GM12874 (cell line): ENCODE data around the gene TIGD1.

Experiments
- TF ChIP-seq, protein P1 (sequence below): IDR thresholded peaks from 2 replicates; pipeline ENCODE4 v1.5.1; 2011; ENCODE audit warnings: low read depth, mild to moderate bottlenecking, control low read depth, low read length, moderate library complexity; ENCODE audit not compliant: insufficient read depth

TIGD1 gene

DNA sequence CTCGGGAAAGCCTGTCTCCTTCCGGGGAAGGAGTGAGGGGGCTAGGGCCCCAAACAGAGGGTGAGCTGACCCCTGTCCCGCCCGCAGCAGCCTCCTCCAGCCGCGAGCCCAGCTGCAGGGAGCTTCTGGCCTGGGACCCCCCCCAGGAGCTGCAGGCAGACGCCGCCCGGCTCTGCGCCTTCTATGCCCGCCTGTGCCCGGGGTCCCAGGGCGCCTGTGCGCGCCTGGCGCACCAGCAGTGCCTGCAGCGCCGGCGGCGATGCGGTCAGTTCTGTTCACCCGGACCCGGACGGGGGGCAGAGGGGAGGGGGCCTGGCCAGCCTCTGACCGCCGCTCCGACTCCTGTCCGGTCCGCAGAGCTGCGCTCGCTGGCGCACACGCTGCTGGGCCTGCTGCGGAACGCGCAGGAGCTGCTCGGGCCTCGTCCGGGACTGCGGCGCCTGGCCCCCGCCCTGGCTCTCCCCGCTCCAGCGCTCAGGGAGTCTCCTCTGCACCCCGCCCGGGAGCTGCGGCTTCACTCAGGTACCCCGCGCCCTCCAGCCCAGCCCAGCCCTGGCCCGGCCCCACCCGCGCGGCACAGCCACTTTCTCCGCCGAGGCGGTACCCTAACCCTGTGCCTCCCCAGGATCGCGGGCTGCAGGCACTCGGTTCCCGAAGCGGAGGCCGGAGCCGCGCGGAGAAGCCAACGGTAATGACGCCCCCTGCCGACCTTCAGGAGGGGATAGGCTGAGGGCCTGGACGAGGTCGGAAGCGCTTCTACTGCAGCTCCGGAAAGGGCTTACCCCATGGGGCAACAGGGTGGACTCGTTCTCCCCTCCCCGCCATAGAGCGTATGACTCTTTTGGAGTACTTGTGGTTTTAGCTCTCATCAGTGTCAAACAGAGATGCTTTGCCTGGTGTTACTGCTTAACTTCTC is 26.4 kb downstream of the TIGD1 start:
- TF ChIP-seq, protein P1, sequence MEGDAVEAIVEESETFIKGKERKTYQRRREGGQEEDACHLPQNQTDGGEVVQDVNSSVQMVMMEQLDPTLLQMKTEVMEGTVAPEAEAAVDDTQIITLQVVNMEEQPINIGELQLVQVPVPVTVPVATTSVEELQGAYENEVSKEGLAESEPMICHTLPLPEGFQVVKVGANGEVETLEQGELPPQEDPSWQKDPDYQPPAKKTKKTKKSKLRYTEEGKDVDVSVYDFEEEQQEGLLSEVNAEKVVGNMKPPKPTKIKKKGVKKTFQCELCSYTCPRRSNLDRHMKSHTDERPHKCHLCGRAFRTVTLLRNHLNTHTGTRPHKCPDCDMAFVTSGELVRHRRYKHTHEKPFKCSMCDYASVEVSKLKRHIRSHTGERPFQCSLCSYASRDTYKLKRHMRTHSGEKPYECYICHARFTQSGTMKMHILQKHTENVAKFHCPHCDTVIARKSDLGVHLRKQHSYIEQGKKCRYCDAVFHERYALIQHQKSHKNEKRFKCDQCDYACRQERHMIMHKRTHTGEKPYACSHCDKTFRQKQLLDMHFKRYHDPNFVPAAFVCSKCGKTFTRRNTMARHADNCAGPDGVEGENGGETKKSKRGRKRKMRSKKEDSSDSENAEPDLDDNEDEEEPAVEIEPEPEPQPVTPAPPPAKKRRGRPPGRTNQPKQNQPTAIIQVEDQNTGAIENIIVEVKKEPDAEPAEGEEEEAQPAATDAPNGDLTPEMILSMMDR = 0 out of 2 replicates have a peak, but pooled peaks have one; percentile 14

DNA sequence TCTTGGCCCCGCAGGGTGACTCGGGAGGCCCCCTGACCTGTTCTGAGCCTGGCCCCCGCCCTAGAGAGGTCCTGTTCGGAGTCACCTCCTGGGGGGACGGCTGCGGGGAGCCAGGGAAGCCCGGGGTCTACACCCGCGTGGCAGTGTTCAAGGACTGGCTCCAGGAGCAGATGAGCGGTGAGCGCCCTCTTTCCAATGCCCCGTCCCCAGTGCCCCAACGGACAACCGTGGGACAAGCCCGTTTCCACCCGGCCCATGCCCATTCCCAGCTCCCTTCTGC is 27.0 kb downstream of the TIGD1 start:
- TF ChIP-seq, protein P1 = no peak

DNA sequence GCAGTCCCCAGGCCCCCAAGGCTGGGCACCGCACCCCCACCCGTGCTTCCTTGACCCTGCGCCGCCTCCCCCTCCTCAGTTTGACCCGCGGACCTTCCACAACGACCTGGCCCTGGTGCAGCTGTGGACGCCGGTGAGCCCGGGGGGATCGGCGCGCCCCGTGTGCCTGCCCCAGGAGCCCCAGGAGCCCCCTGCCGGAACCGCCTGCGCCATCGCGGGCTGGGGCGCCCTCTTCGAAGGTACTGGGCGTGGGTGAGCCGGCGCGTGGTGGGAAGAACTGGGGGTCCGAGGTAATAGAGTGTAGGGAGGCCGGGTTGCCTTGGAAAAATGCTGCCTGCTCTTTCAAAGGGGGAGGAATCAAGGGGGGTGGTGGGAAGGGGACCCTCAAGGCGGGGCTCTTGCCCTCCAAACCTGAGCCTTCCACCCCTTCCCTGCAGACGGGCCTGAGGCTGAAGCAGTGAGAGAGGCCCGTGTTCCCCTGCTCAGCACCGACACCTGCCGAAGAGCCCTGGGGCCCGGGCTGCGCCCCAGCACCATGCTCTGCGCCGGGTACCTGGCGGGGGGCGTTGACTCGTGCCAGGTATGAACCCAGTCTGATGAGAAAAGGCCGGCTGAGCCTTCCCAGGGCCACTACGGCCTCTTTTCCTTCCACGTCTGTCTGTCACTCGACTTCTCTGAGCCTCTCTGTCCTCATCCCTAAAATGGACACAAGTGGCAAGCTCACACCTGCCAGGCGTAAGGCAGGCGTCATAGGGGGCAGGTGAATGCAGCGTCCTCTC is 27.5 kb downstream of the TIGD1 start:
- TF ChIP-seq, protein P1 = no peak

DNA sequence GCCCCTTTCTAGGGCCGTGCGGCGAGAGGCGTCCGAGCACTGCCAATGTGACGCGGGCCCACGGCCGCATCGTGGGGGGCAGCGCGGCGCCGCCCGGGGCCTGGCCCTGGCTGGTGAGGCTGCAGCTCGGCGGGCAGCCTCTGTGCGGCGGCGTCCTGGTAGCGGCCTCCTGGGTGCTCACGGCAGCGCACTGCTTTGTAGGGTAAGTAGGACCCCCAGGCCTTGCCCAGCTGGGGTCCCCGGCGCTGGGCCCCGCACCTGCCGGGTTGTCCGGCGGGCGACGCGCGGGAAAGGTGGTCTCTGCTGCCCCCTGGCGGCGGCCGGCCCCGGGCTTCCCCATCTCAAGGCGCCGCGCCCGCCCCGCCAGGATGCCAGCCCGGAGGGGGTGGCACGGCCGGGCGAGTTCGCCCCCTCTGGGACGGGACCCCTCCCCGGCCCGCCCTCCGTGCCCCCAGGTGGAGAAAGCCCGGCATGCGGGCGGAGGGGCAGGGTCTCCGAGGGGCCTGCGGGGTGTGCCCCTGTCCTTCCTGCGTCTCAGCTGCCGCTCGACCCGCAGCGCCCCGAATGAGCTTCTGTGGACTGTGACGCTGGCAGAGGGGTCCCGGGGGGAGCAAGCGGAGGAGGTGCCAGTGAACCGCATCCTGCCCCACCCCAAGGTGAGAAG is 28.3 kb downstream of the TIGD1 start:
- TF ChIP-seq, protein P1 = peak; percentile 85

DNA sequence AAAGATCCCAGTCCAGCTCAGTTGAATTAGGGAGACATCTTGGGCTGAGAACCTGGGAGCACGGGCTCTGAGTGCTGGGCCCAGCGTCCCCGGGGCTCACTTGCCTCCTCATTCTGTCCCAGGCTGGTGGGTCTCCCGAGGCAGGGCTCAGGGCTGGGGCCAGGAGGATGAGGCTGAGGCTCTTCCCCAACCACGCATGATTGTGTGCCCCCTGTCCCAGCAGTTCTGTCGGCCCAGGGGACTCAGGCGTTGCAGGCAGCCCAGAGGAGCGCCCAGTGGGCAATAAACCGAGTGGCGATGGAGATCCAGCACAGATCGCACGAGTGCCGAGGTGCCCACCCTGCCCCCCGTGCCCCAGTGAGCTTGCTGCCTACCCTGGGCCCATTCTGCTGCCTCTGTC is 29.3 kb downstream of the TIGD1 start:
- TF ChIP-seq, protein P1 = no peak

DNA sequence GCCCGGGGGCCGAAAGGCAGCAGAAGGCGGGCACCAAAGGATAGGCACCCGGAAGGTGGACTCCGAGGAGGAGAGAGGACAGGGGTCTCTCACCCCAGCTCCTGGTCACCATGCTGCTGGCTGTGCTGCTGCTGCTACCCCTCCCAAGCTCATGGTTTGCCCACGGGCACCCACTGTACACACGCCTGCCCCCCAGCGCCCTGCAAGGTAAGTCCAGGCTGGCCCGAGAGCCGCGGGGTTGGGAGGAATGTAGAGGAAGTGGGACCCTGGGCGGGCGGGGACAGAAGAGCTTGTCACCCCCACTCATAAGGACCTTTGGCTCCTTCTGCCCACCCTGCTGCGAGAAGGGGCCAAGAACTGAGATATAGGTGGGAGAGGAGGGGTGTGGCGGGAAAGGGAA is 29.9 kb downstream of the TIGD1 start:
- TF ChIP-seq, protein P1 = no peak
